ENCODE data around the gene PLCD1.
"Not testable (repeated sequence)": the region's sequence is repeated elsewhere in the genome, so short reads cannot be mapped to it uniquely, and the experiment has no call there.

PLCD1 gene

DNA sequence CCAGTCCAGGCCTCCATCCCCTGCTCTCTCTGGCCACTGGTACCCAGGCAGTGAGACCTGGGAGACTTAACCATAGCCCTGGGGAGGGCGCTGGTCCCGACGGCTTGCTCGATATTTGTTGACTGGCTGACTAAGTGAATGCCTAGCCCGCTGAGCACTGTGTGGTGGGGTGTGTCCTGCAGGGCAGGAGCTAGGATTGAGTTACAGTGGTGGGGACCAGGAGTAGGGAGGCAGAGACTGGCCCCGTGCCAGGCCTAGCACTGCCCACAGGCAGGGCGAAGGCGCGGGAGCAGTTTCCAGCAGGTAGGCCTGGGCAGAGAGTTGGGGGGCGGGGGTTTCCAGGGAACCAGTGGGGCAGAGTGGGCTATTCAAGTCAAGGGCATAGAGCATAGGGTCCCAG, 38.9 kb downstream of the PLCD1 start, which contains the start of gene VILL:
TSS of gene VILL (plus strand) at position 260 of the 400 bp plus-strand sequence. CDS start 2,887 bp downstream, outside the sequence.
- Histone ChIP-seq H3K9ac (ENCODE audit: low read depth, low read length) (no peak within 1 kb of the TSS), H3K4me3 (ENCODE audit: low read depth, low read length) (no peak within 1 kb of the TSS), H3K4me1 (ENCODE audit: control insufficient read depth, insufficient read depth, low read length) (no peaks in the 10 kb centered on the region; the same call in 1 of the 2 replicates), H3K9me3 (ENCODE audit: control insufficient read depth, insufficient read depth, low read length) (no peaks in the 10 kb centered on the region), H3K27ac (ENCODE audit: low read depth, low read length) (no peak within 1 kb of the TSS), H3K36me3 (ENCODE audit: control insufficient read depth, insufficient read depth, low read length) (no peaks in the 10 kb centered on the region), H3K27me3 (ENCODE audit: control insufficient read depth, insufficient read depth, low read length) (0 out of 2 replicates have a peak, but pooled peaks cover 2% of the 10 kb centered on the region)

DNA sequence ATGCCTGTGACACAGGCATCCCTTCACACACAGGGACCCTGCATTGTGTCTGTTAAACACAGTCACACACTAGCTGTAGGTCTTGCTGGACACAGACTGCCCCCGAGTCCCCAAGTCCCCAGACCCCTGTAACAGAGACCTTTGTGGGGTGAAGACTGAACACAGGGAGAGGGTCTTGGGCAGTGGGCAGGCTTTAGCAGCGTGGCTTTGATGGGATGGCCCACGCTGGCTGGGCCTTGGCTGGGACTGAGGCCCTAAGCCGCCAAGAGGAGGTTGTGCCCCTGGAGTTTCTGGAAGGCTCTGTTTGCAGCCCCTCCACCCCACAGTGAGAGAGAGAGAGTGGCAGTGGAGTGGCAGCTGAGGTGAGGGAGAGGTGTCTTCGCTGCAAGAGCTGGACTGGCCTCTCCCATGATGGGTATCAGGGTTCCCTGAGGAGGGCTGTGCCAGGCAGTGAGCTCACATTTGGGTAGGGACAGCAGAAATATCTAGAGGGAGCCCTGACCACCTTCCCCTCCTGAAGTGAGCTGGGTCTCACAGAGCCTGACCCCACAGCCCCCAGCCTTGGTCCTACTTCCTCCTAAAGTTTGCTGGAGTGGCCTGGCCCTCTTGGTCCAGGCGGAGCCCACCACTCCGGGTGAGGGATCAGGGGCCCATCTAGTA, 39.5 kb downstream of the PLCD1 start:
- Histone ChIP-seq H3K9me3 (ENCODE audit: control insufficient read depth, insufficient read depth, low read length) (no peaks in the 10 kb centered on the region), H3K36me3 (ENCODE audit: control insufficient read depth, insufficient read depth, low read length) (no peaks in the 10 kb centered on the region), H3K27me3 (ENCODE audit: control insufficient read depth, insufficient read depth, low read length) (0 out of 2 replicates have a peak, but pooled peaks cover 2% of the 10 kb centered on the region), H3K4me3 (ENCODE audit: low read depth, low read length) (no peak overlapping the region), H3K4me1 (ENCODE audit: control insufficient read depth, insufficient read depth, low read length) (no peaks in the 10 kb centered on the region; the same call in 1 of the 2 replicates), H3K9ac (ENCODE audit: low read depth, low read length) (no peak overlapping the region), H3K27ac (ENCODE audit: low read depth, low read length) (no peak overlapping the region)

DNA sequence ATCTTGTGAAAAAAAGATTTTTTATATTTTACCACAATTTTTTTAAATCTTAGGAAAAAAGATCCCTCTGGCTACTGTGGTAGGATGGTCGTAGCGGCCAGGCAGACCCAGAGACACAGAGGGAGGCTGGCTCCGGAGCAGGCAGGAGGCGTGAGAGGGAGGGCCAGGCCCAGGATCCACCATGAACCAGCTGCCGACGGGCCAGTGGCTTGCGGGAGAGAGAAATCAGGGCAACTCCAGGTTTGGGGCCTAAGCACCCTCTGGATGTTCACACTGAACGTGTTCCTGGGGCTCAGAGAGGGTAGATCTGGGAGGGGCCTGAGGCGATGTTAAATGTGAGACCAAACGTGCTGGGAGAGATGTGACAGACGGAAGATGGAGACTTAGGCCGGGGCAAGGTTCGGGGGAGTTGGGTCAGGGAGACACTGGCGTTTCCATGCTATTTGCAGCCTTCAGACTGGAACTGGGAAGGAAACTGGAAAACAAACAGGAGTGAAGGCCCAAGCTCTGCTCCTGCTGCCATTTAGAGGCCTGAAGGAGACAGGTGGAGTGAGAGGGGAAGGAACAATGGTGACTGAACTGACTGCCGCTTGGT, 40.4 kb downstream of the PLCD1 start:
- no peak overlapping the region for H3K4me3 ChIP-seq (ENCODE audit: low read depth, low read length)
- H3K9ac ChIP-seq (ENCODE audit: low read depth, low read length), result no peak overlapping the region
- no peaks in the 10 kb centered on the region for H3K9me3 ChIP-seq (ENCODE audit: control insufficient read depth, insufficient read depth, low read length)
- 0 out of 2 replicates have a peak, but pooled peaks cover 2% of the 10 kb centered on the region for H3K27me3 ChIP-seq (ENCODE audit: control insufficient read depth, insufficient read depth, low read length)
- no peaks in the 10 kb centered on the region; the same call in 1 of the 2 replicates for H3K4me1 ChIP-seq (ENCODE audit: control insufficient read depth, insufficient read depth, low read length)
- no peaks in the 10 kb centered on the region for H3K36me3 ChIP-seq (ENCODE audit: control insufficient read depth, insufficient read depth, low read length)
- no peak overlapping the region for H3K27ac ChIP-seq (ENCODE audit: low read depth, low read length)

DNA sequence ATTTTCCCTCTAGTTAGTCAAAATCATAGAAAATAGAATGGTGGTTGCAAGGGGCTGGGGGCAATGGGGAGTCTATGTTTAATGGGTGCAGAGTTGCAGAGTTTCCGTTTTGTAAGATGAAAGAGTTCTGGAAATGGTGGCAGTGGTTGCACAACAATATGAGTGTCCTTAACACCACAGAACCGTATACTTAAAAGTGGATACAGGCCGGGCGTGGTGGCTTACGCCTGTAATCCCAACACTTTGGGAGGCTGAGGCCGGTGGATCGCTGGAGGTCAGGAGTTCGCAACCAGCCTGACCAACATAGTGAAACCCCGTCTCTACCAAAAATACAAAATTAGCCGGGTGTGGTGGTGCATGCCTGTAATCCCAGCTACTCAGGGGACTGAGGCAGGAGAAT, 41.1 kb downstream of the PLCD1 start:
- H3K4me1 ChIP-seq (ENCODE audit: control insufficient read depth, insufficient read depth, low read length); H3K27ac ChIP-seq (ENCODE audit: low read depth, low read length); H3K9me3 ChIP-seq (ENCODE audit: control insufficient read depth, insufficient read depth, low read length): not testable (repeated sequence)

DNA sequence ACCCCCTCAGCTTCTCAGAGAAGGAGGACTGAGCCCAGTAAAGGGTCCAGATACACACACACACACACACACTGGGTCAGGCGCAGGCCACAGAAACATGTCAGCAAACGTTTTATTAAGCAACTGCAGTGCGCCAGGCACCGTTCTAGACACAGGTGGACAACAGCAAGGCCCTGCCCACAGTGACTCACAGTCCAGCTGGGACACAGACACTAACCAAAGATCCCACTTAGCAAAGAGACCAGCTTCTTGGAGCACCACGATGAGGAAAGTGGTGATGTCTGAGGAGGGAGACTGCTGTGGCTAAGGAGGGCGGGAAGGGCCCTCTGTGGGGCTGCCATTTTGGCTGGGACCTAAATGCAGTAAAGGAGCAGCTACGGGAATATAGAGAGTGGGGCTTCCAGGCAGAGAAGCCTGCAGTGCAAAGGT, 41.7 kb downstream of the PLCD1 start:
- 0 out of 2 replicates have a peak, but pooled peaks cover 1% of the 10 kb centered on the region for H3K27me3 ChIP-seq (ENCODE audit: control insufficient read depth, insufficient read depth, low read length)
- H3K4me1 ChIP-seq (ENCODE audit: control insufficient read depth, insufficient read depth, low read length), result no peaks in the 10 kb centered on the region; the same call in 1 of the 2 replicates
- H3K36me3 ChIP-seq (ENCODE audit: control insufficient read depth, insufficient read depth, low read length), result peaks cover under 1% of the 10 kb centered on the region; the same call in 1 of the 2 replicates
- no peak overlapping the region for H3K4me3 ChIP-seq (ENCODE audit: low read depth, low read length)
- no peak overlapping the region for H3K9ac ChIP-seq (ENCODE audit: low read depth, low read length)
- H3K27ac ChIP-seq (ENCODE audit: low read depth, low read length), result no peak overlapping the region
- no peaks in the 10 kb centered on the region for H3K9me3 ChIP-seq (ENCODE audit: control insufficient read depth, insufficient read depth, low read length)

More for the DNA sequence above, 41.1 kb downstream of the PLCD1 start:
- not testable (repeated sequence) for H3K27me3 ChIP-seq (ENCODE audit: control insufficient read depth, insufficient read depth, low read length); H3K9ac ChIP-seq (ENCODE audit: low read depth, low read length); H3K4me3 ChIP-seq (ENCODE audit: low read depth, low read length); H3K36me3 ChIP-seq (ENCODE audit: control insufficient read depth, insufficient read depth, low read length)

DNA sequence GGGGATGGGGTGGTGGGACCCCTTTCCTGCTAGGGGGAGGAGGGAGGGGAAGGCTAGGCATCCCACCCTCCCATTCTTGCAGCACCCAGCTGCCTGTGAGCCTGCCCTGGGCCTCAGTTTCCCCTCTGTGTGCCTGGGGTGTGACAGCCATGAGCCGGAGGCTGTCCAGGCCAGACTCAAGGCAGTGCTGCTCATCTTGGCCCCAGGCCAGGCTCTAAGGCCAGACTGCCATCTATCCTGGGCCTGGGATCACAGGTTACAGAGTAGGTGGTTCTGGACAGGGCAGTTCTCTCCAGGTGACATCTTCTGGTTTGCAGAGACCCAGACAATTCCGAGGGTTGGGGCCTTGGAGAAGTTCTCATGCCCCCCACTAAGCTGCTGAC, 42.1 kb downstream of the PLCD1 start:
- H3K27me3 ChIP-seq (ENCODE audit: control insufficient read depth, insufficient read depth, low read length), result no peaks in the 10 kb centered on the region
- no peaks in the 10 kb centered on the region for H3K9me3 ChIP-seq (ENCODE audit: control insufficient read depth, insufficient read depth, low read length)
- no peaks in the 10 kb centered on the region; the same call in 1 of the 2 replicates for H3K4me1 ChIP-seq (ENCODE audit: control insufficient read depth, insufficient read depth, low read length)
- no peak overlapping the region for H3K27ac ChIP-seq (ENCODE audit: low read depth, low read length)
- H3K36me3 ChIP-seq (ENCODE audit: control insufficient read depth, insufficient read depth, low read length), result peaks cover 5% of the 10 kb centered on the region; the same call in 1 of the 2 replicates
- no peak overlapping the region for H3K9ac ChIP-seq (ENCODE audit: low read depth, low read length)
- no peak overlapping the region for H3K4me3 ChIP-seq (ENCODE audit: low read depth, low read length)

DNA sequence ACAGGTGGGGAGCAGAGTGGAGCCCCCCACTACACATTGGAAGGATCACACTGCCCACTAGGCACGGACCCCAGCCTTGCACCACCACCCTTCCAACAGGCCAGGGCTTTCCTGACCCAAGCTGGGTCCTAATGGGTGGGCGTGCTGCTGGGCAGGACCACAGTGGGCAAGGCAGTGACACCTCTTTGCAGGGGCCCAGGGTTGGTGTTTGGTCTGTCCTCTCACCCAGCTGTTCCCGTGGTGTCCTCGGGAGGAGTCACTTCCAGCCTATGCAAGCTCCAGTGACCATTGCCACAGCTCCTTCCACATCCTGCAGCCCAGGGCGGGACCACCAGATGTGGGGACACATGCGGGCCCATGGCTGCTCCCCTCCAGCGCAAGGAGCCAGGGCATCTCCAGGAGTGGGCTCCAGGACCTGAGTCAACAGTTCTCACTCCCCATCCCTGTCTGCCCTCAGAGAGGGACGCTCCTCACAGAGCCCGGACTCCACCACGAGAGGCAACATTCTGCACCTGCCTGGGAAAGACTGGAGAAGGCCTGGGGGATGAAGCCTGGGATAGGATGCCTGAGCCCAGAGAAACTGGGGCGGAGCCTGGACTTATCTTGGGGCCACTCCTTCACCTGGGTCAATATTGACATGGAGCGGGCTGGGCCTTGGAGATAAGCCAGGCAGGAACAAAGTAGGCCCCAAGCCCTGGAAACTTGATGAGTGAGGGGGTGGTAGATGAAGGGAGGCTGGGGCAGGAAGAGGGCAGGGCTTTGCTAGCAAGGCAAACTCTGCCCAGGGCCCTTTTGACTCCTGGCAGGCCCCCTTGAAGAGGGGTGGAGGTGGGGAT, 42.7 kb downstream of the PLCD1 start:
- Histone ChIP-seq H3K9me3 (ENCODE audit: control insufficient read depth, insufficient read depth, low read length) (no peaks in the 10 kb centered on the region), H3K36me3 (ENCODE audit: control insufficient read depth, insufficient read depth, low read length) (peaks cover 5% of the 10 kb centered on the region; the same call in 1 of the 2 replicates), H3K4me1 (ENCODE audit: control insufficient read depth, insufficient read depth, low read length) (no peaks in the 10 kb centered on the region; the same call in 1 of the 2 replicates), H3K27me3 (ENCODE audit: control insufficient read depth, insufficient read depth, low read length) (no peaks in the 10 kb centered on the region), H3K4me3 (ENCODE audit: low read depth, low read length) (no peak overlapping the region), H3K9ac (ENCODE audit: low read depth, low read length) (no peak overlapping the region), H3K27ac (ENCODE audit: low read depth, low read length) (no peak overlapping the region)

DNA sequence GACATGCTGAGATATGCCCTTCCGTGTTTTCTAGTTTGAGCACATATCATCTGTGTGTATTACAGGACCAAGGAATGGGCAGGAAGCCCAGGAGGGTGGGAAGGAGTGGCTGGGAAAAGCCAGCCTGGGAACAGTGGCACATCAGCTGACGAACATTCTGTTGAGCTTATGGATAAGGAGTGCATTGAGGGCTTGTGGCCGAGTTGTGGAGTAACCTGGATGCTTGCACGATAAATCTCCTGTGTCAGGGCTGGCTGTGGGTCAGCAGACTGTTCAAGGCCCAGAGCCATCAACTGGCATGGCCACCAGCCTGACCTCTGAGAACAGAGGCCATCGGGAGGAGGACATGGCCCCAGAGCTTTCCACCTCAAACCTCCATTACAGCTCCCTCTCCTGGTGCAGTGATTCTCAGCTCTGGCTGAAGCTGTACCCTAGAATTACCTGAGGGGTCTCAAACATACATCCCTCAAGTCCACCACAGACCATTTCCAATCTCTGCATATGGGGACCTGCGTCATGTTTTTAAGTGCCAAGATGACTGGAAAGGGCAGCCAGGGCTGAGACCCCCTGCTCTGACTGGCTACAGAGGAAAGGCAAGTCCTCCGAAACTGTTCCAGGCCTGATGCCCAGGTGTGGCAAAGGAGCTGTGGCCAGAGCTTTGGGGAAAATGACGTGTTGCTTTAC, 43.7 kb downstream of the PLCD1 start:
- H3K27ac ChIP-seq (ENCODE audit: low read depth, low read length), result no peak overlapping the region
- H3K9me3 ChIP-seq (ENCODE audit: control insufficient read depth, insufficient read depth, low read length), result no peaks in the 10 kb centered on the region
- no peaks in the 10 kb centered on the region for H3K27me3 ChIP-seq (ENCODE audit: control insufficient read depth, insufficient read depth, low read length)
- no peak overlapping the region for H3K9ac ChIP-seq (ENCODE audit: low read depth, low read length)
- H3K36me3 ChIP-seq (ENCODE audit: control insufficient read depth, insufficient read depth, low read length), result peaks cover 5% of the 10 kb centered on the region; the same call in 1 of the 2 replicates
- no peak overlapping the region for H3K4me3 ChIP-seq (ENCODE audit: low read depth, low read length)
- H3K4me1 ChIP-seq (ENCODE audit: control insufficient read depth, insufficient read depth, low read length), result no peaks in the 10 kb centered on the region

DNA sequence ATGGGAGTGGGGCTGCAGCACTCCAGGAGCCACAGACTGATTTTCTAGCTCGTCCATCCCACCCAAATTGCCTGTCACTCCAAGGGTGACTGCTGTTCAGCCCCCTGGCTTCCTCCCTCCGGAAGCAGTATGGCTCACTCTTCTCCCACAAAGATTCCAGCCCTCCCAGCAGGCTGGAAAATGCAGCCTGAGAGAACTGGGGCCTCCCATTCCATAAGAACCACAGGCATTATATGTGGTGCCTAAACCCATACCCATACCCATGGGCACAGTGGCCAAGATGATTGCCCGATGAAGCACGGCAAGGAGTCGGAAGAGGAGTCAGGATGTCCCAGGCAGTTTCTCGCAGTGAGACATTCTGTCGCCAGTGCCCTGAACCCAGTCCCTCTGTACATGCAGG, 44.8 kb downstream of the PLCD1 start:
- Histone ChIP-seq H3K9ac (ENCODE audit: low read depth, low read length) (no peak overlapping the region), H3K9me3 (ENCODE audit: control insufficient read depth, insufficient read depth, low read length) (no peaks in the 10 kb centered on the region), H3K4me3 (ENCODE audit: low read depth, low read length) (no peak overlapping the region), H3K27me3 (ENCODE audit: control insufficient read depth, insufficient read depth, low read length) (no peaks in the 10 kb centered on the region), H3K27ac (ENCODE audit: low read depth, low read length) (no peak overlapping the region), H3K36me3 (ENCODE audit: control insufficient read depth, insufficient read depth, low read length) (peaks cover 5% of the 10 kb centered on the region; the same call in 1 of the 2 replicates), H3K4me1 (ENCODE audit: control insufficient read depth, insufficient read depth, low read length) (no peaks in the 10 kb centered on the region)

DNA sequence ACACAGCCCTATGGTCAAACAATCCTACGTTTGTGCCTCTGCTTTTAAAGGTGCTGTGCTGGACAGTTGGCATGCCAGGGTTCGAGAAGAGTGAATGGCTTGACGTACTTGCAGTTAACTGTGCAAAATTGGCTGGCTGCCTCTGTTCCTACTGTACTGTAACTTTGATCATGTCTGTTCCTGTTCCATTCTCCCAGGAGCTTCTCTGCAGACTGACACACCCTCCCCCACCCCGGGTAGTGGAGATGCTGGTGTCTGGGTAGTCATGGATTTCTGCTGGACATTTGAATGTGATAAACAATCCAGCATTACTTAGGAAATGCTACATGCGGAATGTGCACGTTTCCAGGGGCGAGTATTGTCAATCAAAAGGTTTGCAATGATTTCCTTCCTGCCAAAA, 45.4 kb downstream of the PLCD1 start:
- no peak overlapping the region for H3K27ac ChIP-seq (ENCODE audit: low read depth, low read length)
- peaks cover 5% of the 10 kb centered on the region; the same call in 1 of the 2 replicates for H3K36me3 ChIP-seq (ENCODE audit: control insufficient read depth, insufficient read depth, low read length)
- H3K4me1 ChIP-seq (ENCODE audit: control insufficient read depth, insufficient read depth, low read length), result no peaks in the 10 kb centered on the region
- H3K9ac ChIP-seq (ENCODE audit: low read depth, low read length), result no peak overlapping the region
- no peaks in the 10 kb centered on the region for H3K27me3 ChIP-seq (ENCODE audit: control insufficient read depth, insufficient read depth, low read length)
- H3K9me3 ChIP-seq (ENCODE audit: control insufficient read depth, insufficient read depth, low read length), result no peaks in the 10 kb centered on the region
- no peak overlapping the region for H3K4me3 ChIP-seq (ENCODE audit: low read depth, low read length)

Measured in HUES48 (cell line).